ENCODE measurements around the gene TMEM40. TPM values are rescaled to one million over a fixed set of nuclear protein-coding genes. Genes with fewer than 3 reads are reported as not detected.
A peak's percentile ranks its signal among the peaks of the same experiment; 100 is the strongest.

The TMEM40 gene
- total RNA-seq, 2 experiments from 2014 or later, result not detected

GRCh38 chr3:12716605-12717151 is 42.4 kb downstream of the TMEM40 start:
- Histone ChIP-seq H3K79me2 (ENCODE audit: insufficient read depth, low read depth, low read length) (no peaks in the 10 kb centered on the region), H3K27ac (ENCODE audit: low read depth, low read length, poor library complexity, severe bottlenecking) (no peak overlapping the region), H3K9me3 (ENCODE audit: low read length) (no peaks in the 10 kb centered on the region), H2AFZ (ENCODE audit: low read length) (peak overlapping the region; percentile 71), H3K4me2 (ENCODE audit: low read length) (peak overlapping the region; percentile 18; the same call in 1 of the 2 replicates), H3K36me3 (ENCODE audit: insufficient read depth, low read length) (no peaks in the 10 kb centered on the region), H4K20me1 (ENCODE audit: insufficient read depth, low read length) (no peaks in the 10 kb centered on the region), H3K9me2 (ENCODE audit: insufficient read depth, low read length) (no peaks in the 10 kb centered on the region), H3K4me3 (ENCODE audit: low read depth, low read length, poor library complexity, severe bottlenecking) (no peak overlapping the region), H3K4me1 (ENCODE audit: insufficient read depth, low read length, poor library complexity, severe bottlenecking) (peaks cover 21% of the 10 kb centered on the region)
- BruUV-seq (replicated peaks), result no TSS peak
- peak; percentile 56 for DNase-seq (ENCODE audit: low spot score)
- ChIA-PET POLR2A (interaction anchor here (0.5 to 1.4 kb wide), 7 partner anchors 9 to 1558 kb away, joined by 3 to 8 read pairs (median 4); no protein-coding TSS in a partner anchor), CTCF (ENCODE audit: unreplicated experiment) (interaction anchor here (1.0 kb wide), 1 partner anchor 10 kb away, joined by 4 read pairs; no protein-coding TSS in a partner anchor)
- TF ChIP-seq EZH2phosphoT487 (IDR thresholded peaks at IDR 0.05; ENCODE audit: borderline replicate concordance, low read depth, low read length) (no peak), CTCF (conservative IDR thresholded peaks at IDR 0.05; ENCODE audit: low read length) (no peak)
- intact Hi-C loops (cut with micrococcal nuclease; ENCODE audit: unreplicated experiment), result no loop called here

DNA sequence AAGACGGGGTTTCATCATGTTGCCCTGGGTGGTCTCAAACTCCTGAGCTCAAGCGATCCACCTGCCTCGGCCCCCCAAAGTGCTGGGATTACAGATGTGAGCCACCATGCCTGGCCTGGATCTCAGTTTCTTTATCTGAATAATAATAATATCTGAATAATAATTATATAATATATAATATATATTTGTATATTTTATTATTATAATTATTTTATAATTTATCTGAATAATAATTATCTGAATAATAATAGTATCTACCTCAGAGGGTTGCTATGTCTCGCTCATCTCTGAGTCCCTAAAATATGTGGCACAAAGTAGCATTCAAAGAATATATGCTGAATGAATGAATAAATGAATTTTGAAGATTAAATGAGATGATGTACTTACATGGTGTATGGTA is 44.8 kb downstream of the TMEM40 start:
- Histone ChIP-seq H3K79me2 (ENCODE audit: insufficient read depth, low read depth, low read length) (no peaks in the 10 kb centered on the region), H3K9me2 (ENCODE audit: insufficient read depth, low read length) (no peaks in the 10 kb centered on the region), H3K36me3 (ENCODE audit: insufficient read depth, low read length) (no peaks in the 10 kb centered on the region), H2AFZ (ENCODE audit: low read length) (no peak overlapping the region), H3K4me2 (ENCODE audit: low read length) (no peak overlapping the region), H3K4me1 (ENCODE audit: insufficient read depth, low read length, poor library complexity, severe bottlenecking) (peaks cover 26% of the 10 kb centered on the region), H3K9me3 (ENCODE audit: low read length) (no peaks in the 10 kb centered on the region), H3K4me3 (ENCODE audit: low read depth, low read length, poor library complexity, severe bottlenecking) (no peak overlapping the region), H3K27ac (ENCODE audit: low read depth, low read length, poor library complexity, severe bottlenecking) (no peak overlapping the region), H4K20me1 (ENCODE audit: insufficient read depth, low read length) (no peaks in the 10 kb centered on the region)
- no peak for DNase-seq (ENCODE audit: low spot score)
- CTCF ChIA-PET (ENCODE audit: unreplicated experiment), result interaction anchor here (0.7 kb wide), 1 partner anchor 504 kb away, joined by 3 read pairs; no protein-coding TSS in a partner anchor
- POLR2A ChIA-PET, result interaction anchor here (1.1 kb wide), 1 partner anchor 9 kb away, joined by 4 read pairs; no protein-coding TSS in a partner anchor
- intact Hi-C loops (cut with micrococcal nuclease; ENCODE audit: unreplicated experiment), result no loop called here
- no peak for TF ChIP-seq CTCF (conservative IDR thresholded peaks at IDR 0.05; ENCODE audit: low read length)
- no peak for TF ChIP-seq EZH2phosphoT487 (IDR thresholded peaks at IDR 0.05; ENCODE audit: borderline replicate concordance, low read depth, low read length)
- BruUV-seq (replicated peaks), result no TSS peak

DNA sequence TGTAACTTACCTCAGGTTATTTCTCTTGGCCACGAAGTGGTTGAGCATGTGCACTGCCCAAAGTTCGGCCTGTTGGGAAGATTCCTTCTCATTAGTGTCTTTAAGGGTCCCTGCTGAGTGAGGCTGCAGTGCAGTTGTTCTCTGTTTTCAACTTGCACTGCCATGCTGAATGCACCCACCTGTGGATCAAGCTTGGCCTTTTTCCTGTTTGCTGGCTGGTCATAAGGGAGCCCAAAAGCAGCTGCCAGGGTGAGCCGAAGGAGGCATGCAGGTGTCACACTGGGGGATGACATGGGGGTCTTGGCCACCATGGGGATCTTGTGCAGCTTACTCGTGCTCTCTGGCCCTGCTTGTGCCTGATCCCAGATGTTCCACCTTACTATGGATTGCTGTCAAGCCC is 49.0 kb downstream of the TMEM40 start:
- BruUV-seq (replicated peaks), result no TSS peak
- CTCF ChIA-PET (ENCODE audit: unreplicated experiment), result interaction anchor here (0.6 to 0.7 kb wide), 2 partner anchors 49 to 103 kb away, joined by 3 read pairs; partner anchors contain the start of gene TMEM40

More for the DNA sequence above, 49.0 kb downstream of the TMEM40 start:
- intact Hi-C loops (cut with micrococcal nuclease; ENCODE audit: unreplicated experiment), result no loop called here
- H3K9me3 ChIP-seq (ENCODE audit: low read length), result no peaks in the 10 kb centered on the region
- peaks cover 21% of the 10 kb centered on the region for H3K4me1 ChIP-seq (ENCODE audit: insufficient read depth, low read length, poor library complexity, severe bottlenecking)
- peak overlapping the region; percentile 16 for H3K4me2 ChIP-seq (ENCODE audit: low read length)
- no peaks in the 10 kb centered on the region for H4K20me1 ChIP-seq (ENCODE audit: insufficient read depth, low read length)
- no peak overlapping the region for H3K27ac ChIP-seq (ENCODE audit: low read depth, low read length, poor library complexity, severe bottlenecking)
- TF ChIP-seq EZH2phosphoT487 (IDR thresholded peaks at IDR 0.05; ENCODE audit: borderline replicate concordance, low read depth, low read length) (no peak), CTCF (conservative IDR thresholded peaks at IDR 0.05; ENCODE audit: low read length) (no peak)
- H2AFZ ChIP-seq (ENCODE audit: low read length), result peak overlapping the region; percentile 32; the same call in 1 of the 2 replicates
- H3K79me2 ChIP-seq (ENCODE audit: insufficient read depth, low read depth, low read length), result no peaks in the 10 kb centered on the region
- POLR2A ChIA-PET, result interaction anchor here (0.5 to 2.1 kb wide), 7 partner anchors 10 to 84 kb away, joined by 3 to 11 read pairs (median 3); partner anchors contain the start of gene TMEM40
- peak; percentile 73 for DNase-seq (ENCODE audit: low spot score)
- H3K36me3 ChIP-seq (ENCODE audit: insufficient read depth, low read length), result no peaks in the 10 kb centered on the region
- H3K9me2 ChIP-seq (ENCODE audit: insufficient read depth, low read length), result no peaks in the 10 kb centered on the region
- H3K4me3 ChIP-seq (ENCODE audit: low read depth, low read length, poor library complexity, severe bottlenecking), result no peak overlapping the region

Measured in OCI-LY7 (cell line).